Activated CD4-positive, alpha-beta memory T cell treated with anti-CD3 and anti-CD28 coated beads for 36 hours (primary cell): ENCODE results near the gene HSPA5. TPM values are rescaled to one million over a fixed set of nuclear protein-coding genes. Genes with fewer than 3 reads are reported as not detected.
"Not testable (repeated sequence)": the region's sequence is repeated elsewhere in the genome, so short reads cannot be mapped to it uniquely, and the experiment has no call there.

Experiments
- CTCF ChIA-PET: fragments of 350-600 bp; sonication (Branson Sonifier 250); formaldehyde crosslinking; loops from one replicate; lab custom pipeline; 2021; ENCODE audit warnings: antibody characterized with exemption, inconsistent platforms; lab: Charles Lee
- POLR2A ChIA-PET: fragments of 350-600 bp; sonication (Branson Sonifier 250); formaldehyde crosslinking; loops from one replicate; lab custom pipeline; 2021; ENCODE audit warnings: antibody characterized with exemption; lab: Charles Lee
- DNase-seq: peaks from one replicate; pipeline ENCODE4 v3.0.0-alpha.2; 2020
- H3K27ac Mint-ChIP-seq: one replicate; pipeline ENCODE4 v1.8.0; 2021; ENCODE audit warnings: mixed read lengths
- H3K27me3 Mint-ChIP-seq: one replicate; pipeline ENCODE4 v1.8.0; 2021; ENCODE audit warnings: mixed read lengths
- H3K36me3 Mint-ChIP-seq: one replicate; pipeline ENCODE4 v1.8.0; 2021; ENCODE audit warnings: mixed read lengths
- H3K4me1 Mint-ChIP-seq: one replicate; pipeline ENCODE4 v1.8.0; 2021; ENCODE audit warnings: low read depth, mixed read lengths
- H3K4me3 Mint-ChIP-seq: one replicate; pipeline ENCODE4 v1.8.0; 2021; ENCODE audit warnings: mild to moderate bottlenecking, mixed read lengths
- H3K9me3 Mint-ChIP-seq: one replicate; pipeline ENCODE4 v1.8.0; 2021; ENCODE audit warnings: mixed read lengths
- intact Hi-C: fragments of 100-400 bp; cut with micrococcal nuclease; formaldehyde crosslinking; loops from one replicate; pipeline ENCODE4 v1.15.1; 2023
- total RNA-seq, 2 experiments: library from RNA; stranded (reverse); gene quantifications; one replicate each; pipeline ENCODE4 v1.2.3, GENCODE V29; 2021

Gene HSPA5
- total RNA-seq, 2 experiments from 2014 or later, result 169 to 170 TPM

DNA sequence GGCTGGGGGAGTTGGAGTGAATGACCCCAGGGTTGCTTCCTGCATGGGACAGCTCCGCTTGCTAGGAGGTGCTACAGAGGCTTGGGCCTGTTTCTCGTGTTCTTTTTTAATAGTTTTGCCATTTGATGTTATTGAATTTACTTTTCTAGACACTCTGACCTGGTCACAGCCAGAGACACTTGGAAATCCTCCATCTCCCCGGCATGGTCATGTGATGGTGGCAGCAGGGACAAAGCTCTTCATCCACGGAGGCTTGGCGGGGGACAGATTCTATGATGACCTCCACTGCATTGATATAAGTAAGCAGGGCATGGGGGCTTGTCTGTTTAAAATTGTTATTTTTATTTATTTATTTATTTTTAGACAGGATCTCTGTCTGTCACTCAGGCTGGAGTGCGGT is 13.4 kb downstream of the HSPA5 start:
- POLR2A ChIA-PET, result interaction anchor here (0.6 kb wide), 1 partner anchor 14 kb away, joined by 4 read pairs; no protein-coding TSS in a partner anchor
- intact Hi-C loops, result no loop called here

GRCh38 chr9:125224858-125225257 is 16.3 kb downstream of the HSPA5 start:
- H3K4me3 Mint-ChIP-seq, CTCF ChIA-PET, intact Hi-C loops, H3K27me3 Mint-ChIP-seq, DNase-seq, H3K27ac Mint-ChIP-seq, H3K9me3 Mint-ChIP-seq, H3K4me1 Mint-ChIP-seq: not testable (repeated sequence)
- POLR2A ChIA-PET, result interaction anchor here (1.0 kb wide), 1 partner anchor 16 kb away, joined by 3 read pairs; no protein-coding TSS in a partner anchor
- peaks cover 14% of the 10 kb centered on the region for H3K36me3 Mint-ChIP-seq

More for the DNA sequence above, 13.4 kb downstream of the HSPA5 start:
- Mint-ChIP-seq H3K27me3 (no peaks in the 10 kb centered on the region), H3K9me3 (no peaks in the 10 kb centered on the region), H3K27ac (no peak overlapping the region), H3K4me3 (no peak overlapping the region), H3K4me1 (no peaks in the 10 kb centered on the region), H3K36me3 (peaks cover 16% of the 10 kb centered on the region)
- CTCF ChIA-PET, result no interaction called here
- no peak for DNase-seq

DNA sequence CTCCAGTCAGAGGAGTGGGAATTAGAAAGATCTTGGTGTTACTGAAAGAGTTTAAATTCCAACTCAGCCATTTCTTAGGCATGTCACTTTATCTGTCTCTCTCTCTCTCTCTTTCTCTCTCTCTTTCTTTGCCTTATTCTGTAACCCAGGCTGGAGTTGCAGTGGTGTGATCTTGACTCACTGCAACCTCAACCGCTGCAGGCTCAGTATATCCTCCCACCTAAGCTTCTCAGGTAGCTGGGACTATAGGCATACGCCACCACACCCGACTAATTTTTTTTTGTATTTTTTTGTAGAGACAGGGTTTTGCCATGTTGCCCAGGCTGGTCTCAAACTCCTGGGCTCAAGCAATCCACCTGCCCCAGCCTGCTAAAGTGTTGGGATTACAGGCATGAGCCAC is 22.5 kb downstream of the HSPA5 start:
- no peak overlapping the region for H3K27ac Mint-ChIP-seq
- POLR2A ChIA-PET, result no interaction called here
- CTCF ChIA-PET, result no interaction called here

DNA sequence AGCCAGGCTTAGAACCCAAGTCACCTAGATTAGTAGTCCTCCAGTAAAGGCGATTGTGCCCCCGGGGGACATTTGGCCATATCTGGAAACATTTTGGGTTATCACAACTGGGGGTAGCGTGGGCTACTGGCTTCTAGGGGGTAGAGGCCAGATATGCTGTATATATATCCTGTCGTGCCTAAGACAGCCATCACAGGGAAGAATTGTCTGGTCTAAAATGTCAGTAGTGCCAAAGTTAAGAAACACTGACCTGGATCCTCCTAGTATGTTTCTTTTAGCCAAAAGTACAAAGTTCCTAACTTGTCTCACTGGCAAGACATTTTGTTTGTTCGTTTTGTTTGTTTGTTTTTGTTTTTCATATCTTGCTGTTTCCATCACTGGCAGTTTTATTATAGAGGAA is 27.0 kb downstream of the HSPA5 start:
- CTCF ChIA-PET, result no interaction called here
- H3K27ac Mint-ChIP-seq, result no peak overlapping the region
- no peaks in the 10 kb centered on the region for H3K4me1 Mint-ChIP-seq
- H3K36me3 Mint-ChIP-seq, result peaks cover 32% of the 10 kb centered on the region
- H3K27me3 Mint-ChIP-seq, result no peaks in the 10 kb centered on the region
- DNase-seq, result no peak
- H3K4me3 Mint-ChIP-seq, result no peak overlapping the region
- no peaks in the 10 kb centered on the region for H3K9me3 Mint-ChIP-seq
- intact Hi-C loops, result no loop called here
- POLR2A ChIA-PET, result no interaction called here

More for the DNA sequence above, 22.5 kb downstream of the HSPA5 start:
- Mint-ChIP-seq H3K27me3 (no peaks in the 10 kb centered on the region), H3K4me3 (no peak overlapping the region), H3K9me3 (no peaks in the 10 kb centered on the region), H3K36me3 (peaks cover 26% of the 10 kb centered on the region), H3K4me1 (no peaks in the 10 kb centered on the region)
- DNase-seq, result no peak
- intact Hi-C loops, result no loop called here

DNA sequence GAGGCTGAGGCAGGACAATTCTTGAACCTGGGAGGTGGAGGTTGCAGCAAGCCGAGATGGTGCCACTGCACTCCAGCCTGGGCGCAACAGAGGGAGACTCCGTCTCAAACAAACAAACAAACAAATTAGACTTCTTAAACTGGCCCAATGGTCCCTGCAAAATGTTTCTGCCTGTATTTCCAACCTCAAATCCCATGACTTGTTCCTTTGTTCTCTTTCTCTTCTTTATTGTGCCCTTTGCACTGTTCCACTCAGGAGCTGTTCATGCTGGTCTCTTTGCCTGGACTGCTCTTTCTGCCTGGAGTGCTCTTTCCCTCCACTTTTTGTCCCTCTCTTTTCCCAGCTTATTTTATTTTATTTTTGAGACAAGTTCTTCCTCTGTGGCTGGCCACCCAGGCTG is 36.7 kb downstream of the HSPA5 start:
- intact Hi-C loops, result loop anchor here (5.0 kb wide), 1 partner anchor 332 kb away; no protein-coding TSS in a partner anchor
- no peaks in the 10 kb centered on the region for H3K27me3 Mint-ChIP-seq
- H3K36me3 Mint-ChIP-seq, result peaks cover 37% of the 10 kb centered on the region
- H3K27ac Mint-ChIP-seq, result no peak overlapping the region
- no peak overlapping the region for H3K4me3 Mint-ChIP-seq
- H3K9me3 Mint-ChIP-seq, result no peaks in the 10 kb centered on the region
- ChIA-PET POLR2A (no interaction called here), CTCF (interaction anchor here (0.6 kb wide), 1 partner anchor 12 kb away, joined by 3 read pairs; no protein-coding TSS in a partner anchor)
- H3K4me1 Mint-ChIP-seq, result peaks cover 19% of the 10 kb centered on the region
- DNase-seq, result no peak

GRCh38 chr9:125202846-125203618 is 38.1 kb downstream of the HSPA5 start:
- CTCF ChIA-PET, result no interaction called here
- intact Hi-C loops, result loop anchor here (5.0 kb wide), 1 partner anchor 331 kb away; no protein-coding TSS in a partner anchor

DNA sequence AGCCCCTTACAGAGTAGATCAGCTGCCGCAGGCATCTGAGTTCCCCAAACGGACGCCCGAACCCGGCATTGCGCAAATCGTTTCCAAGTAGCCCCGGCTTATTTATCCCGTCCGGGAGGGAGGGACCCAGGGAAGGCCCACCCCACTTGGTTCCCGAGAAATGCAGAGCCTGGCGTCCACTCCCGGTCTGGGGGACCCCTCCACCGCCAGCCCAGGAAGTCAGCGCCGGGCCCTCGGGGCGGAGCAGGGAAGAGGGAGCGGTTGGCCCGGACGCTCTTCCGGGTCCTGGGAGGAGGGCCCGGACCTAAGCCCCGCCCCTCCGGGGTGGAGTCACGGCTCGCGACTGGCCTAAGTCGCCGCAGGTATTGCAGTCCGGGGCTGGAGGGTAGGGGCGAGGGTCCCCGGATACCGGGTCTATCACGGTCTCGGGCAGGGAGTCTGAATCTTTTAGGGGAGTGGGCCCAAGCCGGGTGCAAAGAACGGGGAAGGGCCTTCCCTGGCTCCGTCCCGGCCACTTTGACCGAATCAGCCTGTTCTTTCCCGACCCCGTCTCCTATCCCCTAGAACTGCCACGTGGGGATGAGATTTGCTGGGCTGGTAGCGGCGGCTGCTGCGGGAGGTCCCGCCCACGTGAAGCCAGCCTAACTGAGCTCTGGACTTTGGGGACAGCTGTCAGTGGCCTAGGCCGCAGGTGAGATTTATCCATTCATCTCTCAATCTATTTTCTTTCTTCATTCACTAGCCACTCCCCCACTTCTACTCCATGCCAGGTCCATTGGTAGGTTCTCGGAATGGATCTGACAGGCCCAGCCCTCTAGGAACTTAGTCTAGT is 40.7 kb downstream of the HSPA5 start, which contains the start of gene RABEPK:
Gene RABEPK (plus strand): TSS at position 327 of the 832 bp plus-strand sequence. CDS start 2,472 bp downstream, outside the sequence.
- POLR2A ChIA-PET, result interaction anchor here (0.7 to 3.2 kb wide), 3 partner anchors 10 to 41 kb away, joined by 3 to 15 read pairs (median 8); partner anchors contain the start of gene HSPA5
- H3K4me1 Mint-ChIP-seq, result peaks cover 34% of the 10 kb centered on the region
- H3K27me3 Mint-ChIP-seq, result no peaks in the 10 kb centered on the region
- peaks cover 15% of the 10 kb centered on the region for H3K36me3 Mint-ChIP-seq
- intact Hi-C loops, result loop anchor here (1.0 to 5.0 kb wide), 4 partner anchors 11 to 328 kb away; partner anchors contain the start of genes GOLGA1, HSPA5 and PPP6C
- H3K9me3 Mint-ChIP-seq, result no peaks in the 10 kb centered on the region
- DNase-seq, result peak; percentile 94
- peak within 1 kb of the TSS; percentile 84 for H3K27ac Mint-ChIP-seq
- peak within 1 kb of the TSS; percentile 90 for H3K4me3 Mint-ChIP-seq
- CTCF ChIA-PET, result interaction anchor here (1.2 kb wide), 1 partner anchor 10 kb away, joined by 4 read pairs; no protein-coding TSS in a partner anchor

More at GRCh38 chr9:125202846-125203618, 38.1 kb downstream of the HSPA5 start:
- Mint-ChIP-seq H3K27me3 (no peaks in the 10 kb centered on the region), H3K36me3 (peaks cover 30% of the 10 kb centered on the region), H3K4me1 (peaks cover 20% of the 10 kb centered on the region), H3K4me3 (no peak overlapping the region), H3K27ac (no peak overlapping the region), H3K9me3 (no peaks in the 10 kb centered on the region)
- no peak for DNase-seq
- POLR2A ChIA-PET, result no interaction called here

DNA sequence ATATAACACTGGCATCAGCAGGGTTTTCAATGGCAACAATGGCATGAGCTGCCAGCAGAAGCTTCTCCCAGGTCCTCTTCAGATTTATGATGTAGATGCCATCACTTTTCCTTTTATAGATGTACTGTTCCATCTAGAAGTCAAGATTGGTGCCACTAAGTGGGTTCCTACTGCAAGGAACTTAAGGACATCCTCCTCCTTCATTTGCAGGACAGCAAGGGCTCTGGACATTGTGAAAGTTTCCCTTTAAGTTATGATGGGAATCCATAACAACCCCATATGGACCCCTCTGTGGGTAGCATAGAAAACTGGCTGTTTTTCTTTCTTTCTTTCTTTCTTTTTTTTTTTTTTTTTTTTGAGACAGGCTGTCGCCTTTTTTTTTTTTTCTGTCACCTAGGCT is 45.6 kb downstream of the HSPA5 start:
- H3K4me1 Mint-ChIP-seq, result peaks cover 56% of the 10 kb centered on the region
- POLR2A ChIA-PET, result interaction anchor here (1.8 kb wide), 1 partner anchor 46 kb away, joined by 5 read pairs; the partner anchor contains the start of gene HSPA5
- H3K4me3 Mint-ChIP-seq, result not testable (repeated sequence)

DNA sequence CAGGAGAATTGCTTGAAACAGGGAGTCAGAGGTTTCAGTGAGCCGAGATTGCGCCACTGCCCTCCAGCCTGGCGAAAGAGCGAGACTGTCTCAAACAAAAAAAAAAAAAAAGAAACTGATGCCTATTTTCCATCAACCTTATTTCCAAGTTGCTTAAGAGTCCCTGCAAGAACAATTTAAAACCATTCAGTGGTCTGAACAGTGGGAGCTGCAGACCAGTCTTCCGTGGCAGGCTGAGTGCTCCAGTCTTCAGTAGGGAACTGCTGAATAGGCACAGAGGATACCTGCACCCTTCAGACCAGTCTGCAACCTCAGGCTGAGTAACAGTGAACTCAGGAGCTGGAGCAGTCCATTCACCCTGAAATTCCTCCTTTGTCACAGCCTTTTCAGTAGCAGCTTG is 46.7 kb downstream of the HSPA5 start:
- POLR2A ChIA-PET, result interaction anchor here (1.8 kb wide), 1 partner anchor 47 kb away, joined by 5 read pairs; the partner anchor contains the start of gene HSPA5
- H3K9me3 Mint-ChIP-seq, H3K36me3 Mint-ChIP-seq, H3K27me3 Mint-ChIP-seq: not testable (repeated sequence)
- intact Hi-C loops, result loop anchor here (5.0 kb wide), 1 partner anchor 422 kb away; the partner anchor contains the start of gene NR6A1
- Mint-ChIP-seq H3K4me1 (peaks cover 54% of the 10 kb centered on the region), H3K4me3 (peak overlapping the region; percentile 57), H3K27ac (peak overlapping the region; percentile 86)
- DNase-seq, result peak; percentile 28
- CTCF ChIA-PET, result interaction anchor here (0.6 to 1.4 kb wide), 2 partner anchors 10 to 65 kb away, joined by 3 to 6 read pairs; no protein-coding TSS in a partner anchor

More for the DNA sequence above, 45.6 kb downstream of the HSPA5 start:
- H3K27me3 Mint-ChIP-seq, H3K36me3 Mint-ChIP-seq, DNase-seq, H3K9me3 Mint-ChIP-seq, intact Hi-C loops: not testable (repeated sequence)
- CTCF ChIA-PET, result interaction anchor here (1.4 kb wide), 1 partner anchor 64 kb away, joined by 6 read pairs; no protein-coding TSS in a partner anchor
- H3K27ac Mint-ChIP-seq, result peak overlapping the region; percentile 86

DNA sequence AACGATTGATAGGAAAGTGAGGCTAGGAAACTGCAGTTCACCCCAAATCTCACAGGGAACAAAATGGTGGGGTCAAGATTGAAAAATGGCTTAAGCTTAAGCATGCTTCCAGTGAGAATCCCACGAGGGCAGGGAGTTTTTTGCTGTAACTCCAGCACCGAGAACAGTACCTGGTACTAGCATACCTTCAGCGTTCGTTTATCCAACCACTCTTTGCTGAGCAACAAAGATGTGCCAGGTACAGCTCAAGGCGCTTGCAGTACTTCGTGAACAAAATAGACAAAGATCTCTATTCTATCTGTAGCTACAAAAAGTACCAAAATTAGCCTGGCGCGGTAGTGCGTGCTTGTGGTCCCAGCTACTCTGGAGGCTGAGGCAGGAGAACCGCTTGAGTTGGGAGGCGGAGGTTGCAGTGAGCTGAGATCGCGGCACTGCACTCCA is 50.8 kb downstream of the HSPA5 start:
- Mint-ChIP-seq H3K27me3 (no peaks in the 10 kb centered on the region), H3K27ac (peak overlapping the region; percentile 95)

More for the DNA sequence above, 50.8 kb downstream of the HSPA5 start:
- Mint-ChIP-seq H3K4me1 (peaks cover 58% of the 10 kb centered on the region), H3K9me3 (no peaks in the 10 kb centered on the region), H3K36me3 (no peaks in the 10 kb centered on the region), H3K4me3 (peak overlapping the region; percentile 97)
- ChIA-PET CTCF (interaction anchor here (0.8 to 1.4 kb wide), 4 partner anchors 9 to 71 kb away, joined by 3 to 4 read pairs (median 4); partner anchors contain the start of genes GAPVD1 and HSPA5), POLR2A (interaction anchor here (1.3 to 1.4 kb wide), 2 partner anchors 9 to 51 kb away, joined by 8 to 15 read pairs; partner anchors contain the start of genes HSPA5 and RABEPK)
- peak; percentile 48 for DNase-seq
- intact Hi-C loops, result loop anchor here (5.0 kb wide), 1 partner anchor 418 kb away; the partner anchor contains the start of gene NR6A1
